HepG2 (cell line): ENCODE data around the gene CEP250. TPM values are rescaled to one million over a fixed set of nuclear protein-coding genes. Genes with fewer than 3 reads are reported as not detected.

Experiments used
- FOXO1 ChIP-seq: sonication (generic); formaldehyde crosslinking; IDR thresholded peaks from 2 replicates; pipeline ENCODE4 v1.4.0; 2020; ENCODE audit warnings: missing genetic modification reagents
- GFI1 ChIP-seq: sonication (generic); formaldehyde crosslinking; IDR thresholded peaks from 2 replicates; pipeline ENCODE4 v1.5.0; 2020; ENCODE audit warnings: missing genetic modification reagents, mild to moderate bottlenecking, borderline replicate concordance
- HIVEP1 ChIP-seq: sonication (generic); formaldehyde crosslinking; IDR thresholded peaks from 2 replicates; pipeline ENCODE4 v1.4.0; 2020; ENCODE audit warnings: mild to moderate bottlenecking, missing genetic modification reagents
- KDM5A ChIP-seq: fragments of 200-600 bp; sonication (generic); IDR thresholded peaks from 2 replicates; pipeline ENCODE4 v1.7.0; 2018; ENCODE audit warnings: antibody characterized with exemption, mild to moderate bottlenecking, low read length, borderline replicate concordance
- NFE2 ChIP-seq: sonication (generic); formaldehyde crosslinking; IDR thresholded peaks from 2 replicates; pipeline ENCODE4 v1.4.0; 2020; ENCODE audit warnings: missing genetic modification reagents
- SRF ChIP-seq: IDR thresholded peaks from 2 replicates; pipeline ENCODE4 v1.6.1; 2011; ENCODE audit warnings: mild to moderate bottlenecking, low read depth, low read length, moderate library complexity
- SRSF4 ChIP-seq: fragments of 200-400 bp; formaldehyde crosslinking; IDR thresholded peaks from one replicate; pipeline ENCODE4 v1.6.1; 2018; ENCODE audit warnings: mild to moderate bottlenecking, low read depth, low read length, moderate library complexity; ENCODE audit not compliant: poor library complexity, severe bottlenecking
- YEATS2 ChIP-seq: sonication (generic); formaldehyde crosslinking; IDR thresholded peaks from 2 replicates; pipeline ENCODE4 v1.4.0; 2020; ENCODE audit warnings: missing genetic modification reagents, borderline replicate concordance
- ZFP82 ChIP-seq: sonication (generic); formaldehyde crosslinking; IDR thresholded peaks from 2 replicates; pipeline ENCODE4 v1.5.1; 2020; ENCODE audit warnings: mild to moderate bottlenecking, missing genetic modification reagents, borderline replicate concordance
- ZNF235 ChIP-seq: sonication (generic); formaldehyde crosslinking; IDR thresholded peaks from 2 replicates; pipeline ENCODE4 v1.8.1; 2023; ENCODE audit warnings: mild to moderate bottlenecking, missing genetic modification reagents, borderline replicate concordance
- ZNF292 ChIP-seq: sonication (generic); formaldehyde crosslinking; IDR thresholded peaks from 2 replicates; pipeline ENCODE4 v1.8.1; 2022; ENCODE audit warnings: mild to moderate bottlenecking, low read depth, missing genetic modification reagents, borderline replicate concordance
- ZNF331 ChIP-seq: sonication (generic); formaldehyde crosslinking; IDR thresholded peaks from 2 replicates; pipeline ENCODE4 v1.4.0; 2020; ENCODE audit warnings: missing genetic modification reagents
- ZNF549 ChIP-seq: sonication (generic); formaldehyde crosslinking; IDR thresholded peaks from 2 replicates; pipeline ENCODE4 v1.5.0; 2020; ENCODE audit warnings: missing genetic modification reagents
- ZNF878 ChIP-seq: sonication (generic); formaldehyde crosslinking; IDR thresholded peaks from 2 replicates; pipeline ENCODE4 v1.8.1; 2023; ENCODE audit warnings: mild to moderate bottlenecking, missing genetic modification reagents, moderate library complexity
- polyA plus RNA-seq, 8 experiments: library from polyadenylated mRNA; depleted of rRNA in 3 of 8; stranded (reverse) in 7 of 8; unstranded in 1 of 8; fragments of >200 nt; fragmentation: Illumina TruSeq in 4 of 8; extraction: Trizol in 4 of 8; gene quantifications; 2 replicates each; pipeline versions ENCODE4 v1.2.1 to v1.2.3, GENCODE V29; 2011 to 2016; ENCODE audit warnings: low read depth in 4 of 8, missing spikeins in 1 of 8, mixed read lengths in 1 of 8; ENCODE audit not compliant: insufficient read depth in 1 of 8
- total RNA-seq, 5 experiments: library from RNA; depleted of rRNA; stranded (reverse); fragments of >200 nt; fragmentation: Illumina TruSeq; extraction: Trizol; gene quantifications; 2 replicates each; pipeline ENCODE4 v1.2.3, GENCODE V29; 2016; ENCODE audit warnings: low read depth in 1 of 5
- TF ChIP-seq, protein P1 (sequence below): sonication (generic); formaldehyde crosslinking; IDR thresholded peaks from 2 replicates; pipeline ENCODE4 v1.5.0; 2020; ENCODE audit warnings: mild to moderate bottlenecking, missing genetic modification reagents, borderline replicate concordance
- TF ChIP-seq, protein P2 (sequence below): sonication (generic); formaldehyde crosslinking; IDR thresholded peaks from 2 replicates; pipeline ENCODE4 v1.5.1; 2020; ENCODE audit warnings: missing genetic modification reagents, mild to moderate bottlenecking, borderline replicate concordance
- TF ChIP-seq, protein P3 (sequence below): IDR thresholded peaks from 2 replicates; pipeline ENCODE4 v1.6.1; 2016
- TF ChIP-seq, protein P4 (sequence below): sonication (generic); formaldehyde crosslinking; IDR thresholded peaks from 2 replicates; pipeline ENCODE4 v1.4.0; 2020; ENCODE audit warnings: missing genetic modification reagents, low read depth, mild to moderate bottlenecking, borderline replicate concordance
- TF ChIP-seq, protein P5 (sequence below): sonication (generic); formaldehyde crosslinking; IDR thresholded peaks from 2 replicates; pipeline ENCODE4 v1.5.1; 2020; ENCODE audit warnings: missing genetic modification reagents, mild to moderate bottlenecking, borderline replicate concordance

CEP250 gene
- total and polyA plus RNA-seq, 2 of the 13 experiments (the other 11 are each of a cell fraction or from before 2014, with no cell fraction given), result 28.8 to 55.3 TPM

DNA sequence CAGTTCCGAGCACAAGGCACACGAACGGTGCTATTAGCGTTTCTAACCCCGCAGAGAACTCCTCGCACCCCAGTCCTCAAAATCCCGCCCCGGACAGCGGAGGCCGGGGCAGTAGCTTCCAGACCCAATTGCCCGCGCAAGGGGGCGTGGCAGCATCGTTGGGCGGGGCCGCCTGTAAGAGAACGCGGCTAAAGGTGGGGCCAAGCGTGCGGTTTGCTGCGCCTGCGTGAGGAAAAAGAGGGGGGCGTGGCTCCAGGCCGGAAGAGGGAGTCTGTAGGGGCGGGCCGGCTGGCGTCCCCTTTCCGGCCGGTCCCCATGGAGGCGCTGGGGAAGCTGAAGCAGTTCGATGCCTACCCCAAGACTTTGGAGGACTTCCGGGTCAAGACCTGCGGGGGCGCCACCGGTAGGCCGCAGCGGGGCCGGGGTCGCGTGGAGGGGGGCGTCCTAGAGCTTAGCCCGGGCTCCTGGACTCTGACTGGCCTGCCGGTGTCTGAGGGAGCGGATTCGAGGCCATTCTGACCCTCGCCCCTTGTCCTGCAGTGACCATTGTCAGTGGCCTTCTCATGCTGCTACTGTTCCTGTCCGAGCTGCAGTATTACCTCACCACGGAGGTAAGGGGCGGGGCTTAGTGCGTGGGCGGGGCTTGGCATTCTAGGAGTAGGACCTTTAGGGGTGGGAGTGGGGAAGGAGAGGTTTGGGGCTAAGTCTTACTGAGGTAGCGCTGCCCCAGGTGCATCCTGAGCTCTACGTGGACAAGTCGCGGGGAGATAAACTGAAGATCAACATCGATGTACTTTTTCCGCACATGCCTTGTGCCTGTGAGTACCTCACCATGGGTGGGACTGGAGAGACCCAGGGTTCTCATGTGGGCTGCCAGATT lies 86.6 kb downstream of the CEP250 start, which contains the start of gene ERGIC3 (continued):
- TF ChIP-seq, protein P1, sequence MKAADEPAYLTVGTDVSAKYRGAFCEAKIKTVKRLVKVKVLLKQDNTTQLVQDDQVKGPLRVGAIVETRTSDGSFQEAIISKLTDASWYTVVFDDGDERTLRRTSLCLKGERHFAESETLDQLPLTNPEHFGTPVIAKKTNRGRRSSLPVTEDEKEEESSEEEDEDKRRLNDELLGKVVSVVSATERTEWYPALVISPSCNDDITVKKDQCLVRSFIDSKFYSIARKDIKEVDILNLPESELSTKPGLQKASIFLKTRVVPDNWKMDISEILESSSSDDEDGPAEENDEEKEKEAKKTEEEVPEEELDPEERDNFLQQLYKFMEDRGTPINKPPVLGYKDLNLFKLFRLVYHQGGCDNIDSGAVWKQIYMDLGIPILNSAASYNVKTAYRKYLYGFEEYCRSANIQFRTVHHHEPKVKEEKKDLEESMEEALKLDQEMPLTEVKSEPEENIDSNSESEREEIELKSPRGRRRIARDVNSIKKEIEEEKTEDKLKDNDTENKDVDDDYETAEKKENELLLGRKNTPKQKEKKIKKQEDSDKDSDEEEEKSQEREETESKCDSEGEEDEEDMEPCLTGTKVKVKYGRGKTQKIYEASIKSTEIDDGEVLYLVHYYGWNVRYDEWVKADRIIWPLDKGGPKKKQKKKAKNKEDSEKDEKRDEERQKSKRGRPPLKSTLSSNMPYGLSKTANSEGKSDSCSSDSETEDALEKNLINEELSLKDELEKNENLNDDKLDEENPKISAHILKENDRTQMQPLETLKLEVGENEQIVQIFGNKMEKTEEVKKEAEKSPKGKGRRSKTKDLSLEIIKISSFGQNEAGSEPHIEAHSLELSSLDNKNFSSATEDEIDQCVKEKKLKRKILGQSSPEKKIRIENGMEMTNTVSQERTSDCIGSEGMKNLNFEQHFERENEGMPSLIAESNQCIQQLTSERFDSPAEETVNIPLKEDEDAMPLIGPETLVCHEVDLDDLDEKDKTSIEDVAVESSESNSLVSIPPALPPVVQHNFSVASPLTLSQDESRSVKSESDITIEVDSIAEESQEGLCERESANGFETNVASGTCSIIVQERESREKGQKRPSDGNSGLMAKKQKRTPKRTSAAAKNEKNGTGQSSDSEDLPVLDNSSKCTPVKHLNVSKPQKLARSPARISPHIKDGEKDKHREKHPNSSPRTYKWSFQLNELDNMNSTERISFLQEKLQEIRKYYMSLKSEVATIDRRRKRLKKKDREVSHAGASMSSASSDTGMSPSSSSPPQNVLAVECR, result peak; percentile 99
- TF ChIP-seq FOXO1 (CRISPR knock-in tag) (peak; percentile 18; the same call in 1 of the 2 replicates), SRSF4 (no peak), ZNF878 (CRISPR knock-in tag) (no peak), YEATS2 (CRISPR knock-in tag) (peak; percentile 94), ZFP82 (CRISPR knock-in tag) (no peak), ZNF292 (0 out of 2 replicates have a peak, but pooled peaks have one; percentile 69), NFE2 (CRISPR knock-in tag) (no peak), ZNF235 (no peak; the same call in 1 of the 2 replicates), ZNF549 (CRISPR knock-in tag) (no peak), SRF (no peak), GFI1 (CRISPR knock-in tag) (peak; percentile 67; the same call in 1 of the 2 replicates), KDM5A (peak; percentile 73; the same call in 1 of the 2 replicates), ZNF331 (CRISPR knock-in tag) (peak; percentile 7; the same call in 1 of the 2 replicates), HIVEP1 (CRISPR knock-in tag) (peak; percentile 92)
- TF ChIP-seq, protein P2, sequence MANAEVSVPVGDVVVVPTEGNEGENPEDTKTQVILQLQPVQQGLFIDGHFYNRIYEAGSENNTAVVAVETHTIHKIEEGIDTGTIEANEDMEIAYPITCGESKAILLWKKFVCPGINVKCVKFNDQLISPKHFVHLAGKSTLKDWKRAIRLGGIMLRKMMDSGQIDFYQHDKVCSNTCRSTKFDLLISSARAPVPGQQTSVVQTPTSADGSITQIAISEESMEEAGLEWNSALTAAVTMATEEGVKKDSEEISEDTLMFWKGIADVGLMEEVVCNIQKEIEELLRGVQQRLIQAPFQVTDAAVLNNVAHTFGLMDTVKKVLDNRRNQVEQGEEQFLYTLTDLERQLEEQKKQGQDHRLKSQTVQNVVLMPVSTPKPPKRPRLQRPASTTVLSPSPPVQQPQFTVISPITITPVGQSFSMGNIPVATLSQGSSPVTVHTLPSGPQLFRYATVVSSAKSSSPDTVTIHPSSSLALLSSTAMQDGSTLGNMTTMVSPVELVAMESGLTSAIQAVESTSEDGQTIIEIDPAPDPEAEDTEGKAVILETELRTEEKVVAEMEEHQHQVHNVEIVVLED (CRISPR knock-in tag), result peak; percentile 79; the same call in 1 of the 2 replicates
- TF ChIP-seq, protein P3, sequence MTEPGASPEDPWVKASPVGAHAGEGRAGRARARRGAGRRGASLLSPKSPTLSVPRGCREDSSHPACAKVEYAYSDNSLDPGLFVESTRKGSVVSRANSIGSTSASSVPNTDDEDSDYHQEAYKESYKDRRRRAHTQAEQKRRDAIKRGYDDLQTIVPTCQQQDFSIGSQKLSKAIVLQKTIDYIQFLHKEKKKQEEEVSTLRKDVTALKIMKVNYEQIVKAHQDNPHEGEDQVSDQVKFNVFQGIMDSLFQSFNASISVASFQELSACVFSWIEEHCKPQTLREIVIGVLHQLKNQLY, result no peak
- TF ChIP-seq, protein P4, sequence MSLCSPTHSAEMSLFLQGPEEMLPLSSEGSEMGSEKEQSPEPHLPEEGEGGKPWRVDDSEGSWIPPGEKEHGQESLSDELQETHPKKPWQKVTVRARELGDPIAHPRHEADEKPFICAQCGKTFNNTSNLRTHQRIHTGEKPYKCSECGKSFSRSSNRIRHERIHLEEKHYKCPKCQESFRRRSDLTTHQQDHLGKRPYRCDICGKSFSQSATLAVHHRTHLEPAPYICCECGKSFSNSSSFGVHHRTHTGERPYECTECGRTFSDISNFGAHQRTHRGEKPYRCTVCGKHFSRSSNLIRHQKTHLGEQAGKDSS (CRISPR knock-in tag), result no peak
- TF ChIP-seq, protein P5, sequence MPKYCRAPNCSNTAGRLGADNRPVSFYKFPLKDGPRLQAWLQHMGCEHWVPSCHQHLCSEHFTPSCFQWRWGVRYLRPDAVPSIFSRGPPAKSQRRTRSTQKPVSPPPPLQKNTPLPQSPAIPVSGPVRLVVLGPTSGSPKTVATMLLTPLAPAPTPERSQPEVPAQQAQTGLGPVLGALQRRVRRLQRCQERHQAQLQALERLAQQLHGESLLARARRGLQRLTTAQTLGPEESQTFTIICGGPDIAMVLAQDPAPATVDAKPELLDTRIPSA (CRISPR knock-in tag), result no peak
